H9 (cell line): ENCODE data around the gene ALDH1A3. TPM values are rescaled to one million over a fixed set of nuclear protein-coding genes. Genes with fewer than 3 reads are reported as not detected.

Experiments used
- DNase-seq: peaks from one replicate; pipeline ENCODE4 v3.0.0-alpha.2; 2017
- H2AFZ ChIP-seq: one replicate; pipeline ENCODE4 v1.6.1; 2013; ENCODE audit warnings: mild to moderate bottlenecking, low read length, control low read depth, moderate library complexity
- H2AK5ac ChIP-seq: 2 replicates; pipeline ENCODE4 v1.6.1; 2013; ENCODE audit warnings: low read length, control low read depth, mixed read lengths; ENCODE audit not compliant: insufficient read length
- H2BK120ac ChIP-seq: one replicate; pipeline ENCODE4 v1.6.1; 2013; ENCODE audit warnings: low read depth, mild to moderate bottlenecking, low read length, control low read depth, inconsistent platforms; ENCODE audit not compliant: poor library complexity, severe bottlenecking
- H2BK12ac ChIP-seq: 2 replicates; pipeline ENCODE4 v1.6.1; 2013; ENCODE audit warnings: low read length, control low read depth, mixed read lengths, low read depth; ENCODE audit not compliant: insufficient read length
- H2BK15ac ChIP-seq: 2 replicates; pipeline ENCODE4 v1.6.1; 2013; ENCODE audit warnings: low read depth, low read length, control low read depth
- H2BK20ac ChIP-seq: one replicate; pipeline ENCODE4 v1.6.1; 2013; ENCODE audit warnings: low read depth, mild to moderate bottlenecking, low read length, control low read depth, inconsistent platforms; ENCODE audit not compliant: poor library complexity, severe bottlenecking
- H2BK5ac ChIP-seq: 2 replicates; pipeline ENCODE4 v1.6.1; 2013; ENCODE audit warnings: low read length, control low read depth, mixed read lengths; ENCODE audit not compliant: insufficient read length
- H3K14ac ChIP-seq: 2 replicates; pipeline ENCODE4 v1.6.1; 2013; ENCODE audit warnings: low read length, control low read depth; ENCODE audit not compliant: insufficient read depth
- H3K18ac ChIP-seq: 2 replicates; pipeline ENCODE4 v1.6.1; 2013; ENCODE audit warnings: low read depth, mild to moderate bottlenecking, mixed read lengths, low read length, control low read depth; ENCODE audit not compliant: insufficient read length
- H3K23ac ChIP-seq: 2 replicates; pipeline ENCODE4 v1.6.1; 2013; ENCODE audit warnings: low read length, control low read depth, mixed read lengths, low read depth; ENCODE audit not compliant: insufficient read length
- H3K23me2 ChIP-seq: 2 replicates; pipeline ENCODE4 v1.6.1; 2013; ENCODE audit warnings: low read depth, mild to moderate bottlenecking, mixed read lengths, low read length, control low read depth; ENCODE audit not compliant: insufficient read length, poor library complexity, severe bottlenecking
- H3K27ac ChIP-seq: 2 replicates; pipeline ENCODE4 v1.5.1; 2013; ENCODE audit warnings: low read length, control low read depth, mixed read lengths, low read depth; ENCODE audit not compliant: insufficient read length
- H3K27me3 ChIP-seq: 2 replicates; pipeline ENCODE4 v1.6.1; 2013; ENCODE audit warnings: low read length, control low read depth, inconsistent platforms; ENCODE audit not compliant: insufficient read depth
- H3K4ac ChIP-seq: 2 replicates; pipeline ENCODE4 v1.6.1; 2013; ENCODE audit warnings: low read depth, mild to moderate bottlenecking, control low read depth, inconsistent platforms, low read length, moderate library complexity
- H3K4me1 ChIP-seq: 2 replicates; pipeline ENCODE4 v1.6.1; 2013; ENCODE audit warnings: low read length, control low read depth, inconsistent platforms; ENCODE audit not compliant: insufficient read depth
- H3K4me2 ChIP-seq: 2 replicates; pipeline ENCODE4 v1.6.1; 2013; ENCODE audit warnings: low read length, control low read depth, mixed read lengths; ENCODE audit not compliant: insufficient read length, insufficient read depth
- H3K56ac ChIP-seq: 2 replicates; pipeline ENCODE4 v1.6.1; 2013; ENCODE audit warnings: low read depth, mild to moderate bottlenecking, mixed read lengths, low read length, control low read depth; ENCODE audit not compliant: insufficient read length
- H3K79me1 ChIP-seq: 2 replicates; pipeline ENCODE4 v1.6.1; 2013; ENCODE audit warnings: low read depth, mild to moderate bottlenecking, moderate library complexity, low read length, control low read depth, inconsistent platforms; ENCODE audit not compliant: insufficient read depth, poor library complexity, severe bottlenecking
- H3K79me2 ChIP-seq: 2 replicates; pipeline ENCODE4 v1.6.1; 2013; ENCODE audit warnings: low read length, control low read depth, inconsistent platforms; ENCODE audit not compliant: insufficient read depth
- H3K9ac ChIP-seq: 2 replicates; pipeline ENCODE4 v1.6.1; 2013; ENCODE audit warnings: low read length, control low read depth, mixed read lengths; ENCODE audit not compliant: insufficient read length; ENCODE audit errors: extremely low read depth
- H3K9me3 ChIP-seq: one replicate; pipeline ENCODE4 v1.6.1; 2013; ENCODE audit warnings: low read depth, low read length, inconsistent platforms; ENCODE audit not compliant: control insufficient read depth
- H3T11ph ChIP-seq: one replicate; pipeline ENCODE4 v1.6.1; 2013; ENCODE audit warnings: mild to moderate bottlenecking, low read length, control low read depth, inconsistent platforms
- H4K20me1 ChIP-seq: one replicate; pipeline ENCODE4 v1.6.1; 2013; ENCODE audit not compliant: control insufficient read depth, insufficient read length, insufficient read depth
- H4K5ac ChIP-seq: 2 replicates; pipeline ENCODE4 v1.6.1; 2013; ENCODE audit warnings: low read depth, mild to moderate bottlenecking, mixed read lengths, low read length, control low read depth; ENCODE audit not compliant: insufficient read length
- H4K8ac ChIP-seq: replicated peaks from 2 replicates; pipeline ENCODE4 v1.6.1; 2013; ENCODE audit warnings: low read length, control low read depth, mixed read lengths, low read depth; ENCODE audit not compliant: insufficient read length
- H4K91ac ChIP-seq: 2 replicates; pipeline ENCODE4 v1.6.1; 2013; ENCODE audit warnings: low read depth, mild to moderate bottlenecking, moderate library complexity, mixed read lengths, low read length, control low read depth; ENCODE audit not compliant: insufficient read length
- H3K27ac Mint-ChIP-seq, 3 experiments: 2 replicates in 2 of 3; 3 replicates in 1 of 3; pipeline ENCODE4 v1.8.0; 2020 to 2021; ENCODE audit warnings: mixed read lengths in 3 of 3, mild to moderate bottlenecking in 1 of 3, moderate library complexity in 1 of 3
- H3K27me3 Mint-ChIP-seq: 2 replicates; pipeline ENCODE4 v1.8.0; 2021; ENCODE audit warnings: low read depth, mild to moderate bottlenecking, moderate library complexity, mixed read lengths
- H3K36me3 Mint-ChIP-seq, 3 experiments: 2 replicates in 2 of 3; 3 replicates in 1 of 3; pipeline ENCODE4 v1.8.0; 2020 to 2021; ENCODE audit warnings: low read depth in 3 of 3, mixed read lengths in 3 of 3; ENCODE audit not compliant: insufficient read depth in 1 of 3
- H3K4me1 Mint-ChIP-seq, 2 experiments: 2 replicates each; pipeline ENCODE4 v1.8.0; 2020; ENCODE audit warnings: mixed read lengths in 2 of 2
- H3K4me3 Mint-ChIP-seq, 2 experiments: 2 replicates in 1 of 2; 3 replicates in 1 of 2; pipeline ENCODE4 v1.8.0; 2020 to 2021; ENCODE audit warnings: mild to moderate bottlenecking in 2 of 2, mixed read lengths in 2 of 2, moderate library complexity in 1 of 2
- H3K9me3 Mint-ChIP-seq, 2 experiments: 2 replicates in 1 of 2; 3 replicates in 1 of 2; pipeline ENCODE4 v1.8.0; 2020; ENCODE audit warnings: mild to moderate bottlenecking in 2 of 2, mixed read lengths in 2 of 2, moderate library complexity in 1 of 2
- WGBS: extraction: QIAGEN DNeasy Blood & Tissue Kit; methylation state at CpG from one replicate; pipeline ENCODE4 v1.1.7; 2013; ENCODE audit warnings: missing lambda C conversion rate, low lambda C conversion rate, mixed read lengths; ENCODE audit not compliant: insufficient read length; ENCODE audit errors: extremely low coverage; 5-methylcytosine and 5-hydroxymethylcytosine counted together
- total RNA-seq: library from RNA; stranded (reverse); gene quantifications from 2 replicates; pipeline ENCODE4 v1.2.1, GENCODE V29; 2021
- TF ChIP-seq, protein P1 (sequence below): fragments of 200-600 bp; sonication (generic); conservative IDR thresholded peaks from 3 replicates; pipeline ENCODE4 v1.8.0; 2021; ENCODE audit warnings: antibody characterized with exemption, mild to moderate bottlenecking

The ALDH1A3 gene
- total RNA-seq, 1 experiment from 2014 or later = 9.2 TPM

DNA sequence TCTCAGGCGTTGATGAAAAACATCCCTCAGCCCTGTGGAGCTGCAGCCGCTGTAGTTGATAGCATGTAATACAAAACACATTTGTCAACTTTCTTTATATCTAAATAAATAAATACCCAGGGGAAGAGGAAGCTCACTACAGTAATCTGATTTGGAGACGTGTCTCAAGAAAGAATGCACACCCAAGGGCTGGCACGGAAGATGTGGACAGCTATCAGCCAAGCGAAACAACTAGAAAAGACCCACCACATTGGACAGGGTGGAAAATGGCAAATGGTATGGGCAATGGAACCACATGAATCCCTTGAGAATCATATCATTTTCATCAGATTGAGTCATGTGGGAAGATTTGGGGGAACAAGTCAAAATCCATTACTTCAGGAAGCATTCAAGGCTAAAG is 43.1 kb upstream of the ALDH1A3 start:
- Histone ChIP-seq H4K8ac (no peak overlapping the region), H4K5ac (no peak overlapping the region), H2BK5ac (no peak overlapping the region), H3K23ac (no peak overlapping the region), H3K23me2 (no peaks in the 10 kb centered on the region), H3K9ac (no peak overlapping the region), H2BK120ac (no peak overlapping the region), H3K79me1 (no peaks in the 10 kb centered on the region), H3K27me3 (no peaks in the 10 kb centered on the region), H3K79me2 (no peaks in the 10 kb centered on the region), H2AK5ac (no peak overlapping the region), H4K91ac (no peak overlapping the region), H3K4me2 (no peak overlapping the region), H2AFZ (no peak overlapping the region), H3K9me3 (no peaks in the 10 kb centered on the region), H2BK15ac (no peak overlapping the region), H3K56ac (no peak overlapping the region), H2BK20ac (no peak overlapping the region), H3K4ac (no peak overlapping the region), H3K4me1 (no peaks in the 10 kb centered on the region), H3K18ac (no peak overlapping the region), H4K20me1 (no peaks in the 10 kb centered on the region), H3T11ph (no peak overlapping the region), H2BK12ac (no peak overlapping the region), H3K27ac (no peak overlapping the region), H3K14ac (no peak overlapping the region; the same call in 1 of the 2 replicates)
- TF ChIP-seq, protein P1, sequence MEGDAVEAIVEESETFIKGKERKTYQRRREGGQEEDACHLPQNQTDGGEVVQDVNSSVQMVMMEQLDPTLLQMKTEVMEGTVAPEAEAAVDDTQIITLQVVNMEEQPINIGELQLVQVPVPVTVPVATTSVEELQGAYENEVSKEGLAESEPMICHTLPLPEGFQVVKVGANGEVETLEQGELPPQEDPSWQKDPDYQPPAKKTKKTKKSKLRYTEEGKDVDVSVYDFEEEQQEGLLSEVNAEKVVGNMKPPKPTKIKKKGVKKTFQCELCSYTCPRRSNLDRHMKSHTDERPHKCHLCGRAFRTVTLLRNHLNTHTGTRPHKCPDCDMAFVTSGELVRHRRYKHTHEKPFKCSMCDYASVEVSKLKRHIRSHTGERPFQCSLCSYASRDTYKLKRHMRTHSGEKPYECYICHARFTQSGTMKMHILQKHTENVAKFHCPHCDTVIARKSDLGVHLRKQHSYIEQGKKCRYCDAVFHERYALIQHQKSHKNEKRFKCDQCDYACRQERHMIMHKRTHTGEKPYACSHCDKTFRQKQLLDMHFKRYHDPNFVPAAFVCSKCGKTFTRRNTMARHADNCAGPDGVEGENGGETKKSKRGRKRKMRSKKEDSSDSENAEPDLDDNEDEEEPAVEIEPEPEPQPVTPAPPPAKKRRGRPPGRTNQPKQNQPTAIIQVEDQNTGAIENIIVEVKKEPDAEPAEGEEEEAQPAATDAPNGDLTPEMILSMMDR = no peak
- H3K27me3 Mint-ChIP-seq = peaks cover 2% of the 10 kb centered on the region; the same call in 1 of the 2 replicates
- no peak for DNase-seq
- H3K27ac Mint-ChIP-seq = no peak overlapping the region
- H3K4me3 Mint-ChIP-seq = no peak overlapping the region
- no CpG with 5 or more reads among the region's 5 CpGs for WGBS
- peaks cover 2 to 3% of the 10 kb centered on the region in 2 experiments; a peak in 3 of 5 replicates for H3K9me3 Mint-ChIP-seq
- no peaks in the 10 kb centered on the region for H3K36me3 Mint-ChIP-seq
- H3K4me1 Mint-ChIP-seq = no peaks in the 10 kb centered on the region
